Left renal pelvis (tissue), 4 donors: ENCODE results near the gene RAB3GAP2. TPM values are rescaled to one million over a fixed set of nuclear protein-coding genes. Genes with fewer than 3 reads are reported as not detected.

ENCODE experiments used
- polyA plus RNA-seq, 4 donors: library from polyadenylated mRNA; unstranded; fragments of 120-200 nt; gene quantifications; one replicate each; pipeline ENCODE4 v1.2.1, GENCODE V29; 2013; ENCODE audit not compliant: insufficient read length in 4 of 4

Gene RAB3GAP2
- polyA plus RNA-seq, 4 donors: 25.7 to 37.6 (median 34.7) TPM

Other genes starting within 250 kb of the RAB3GAP2 start
- 100 to 1,000 TPM; 103 to 127 (median 111) TPM for gene EPRS1, start 225.9 kb downstream of the RAB3GAP2 start, polyA plus RNA-seq
- 10 to 100 TPM; 31.6 to 52.4 (median 48.3) TPM for gene BPNT1, start 182.7 kb downstream of the RAB3GAP2 start, polyA plus RNA-seq
- gene IARS2, start 178.3 kb downstream of the RAB3GAP2 start, polyA plus RNA-seq: 100 to 1,000 TPM in 1 of 4 donors, 10 to 100 TPM in 3; 57.5 to 101 (median 91.0) TPM